DMS 273 (cell line): ENCODE data around the gene NCDN.

ENCODE experiments used
- DNase-seq: peaks from one replicate; lab custom pipeline; 2025; ENCODE audit not compliant: unreplicated experiment; lab: John Stamatoyannopoulos, UW

Gene NCDN

DNA sequence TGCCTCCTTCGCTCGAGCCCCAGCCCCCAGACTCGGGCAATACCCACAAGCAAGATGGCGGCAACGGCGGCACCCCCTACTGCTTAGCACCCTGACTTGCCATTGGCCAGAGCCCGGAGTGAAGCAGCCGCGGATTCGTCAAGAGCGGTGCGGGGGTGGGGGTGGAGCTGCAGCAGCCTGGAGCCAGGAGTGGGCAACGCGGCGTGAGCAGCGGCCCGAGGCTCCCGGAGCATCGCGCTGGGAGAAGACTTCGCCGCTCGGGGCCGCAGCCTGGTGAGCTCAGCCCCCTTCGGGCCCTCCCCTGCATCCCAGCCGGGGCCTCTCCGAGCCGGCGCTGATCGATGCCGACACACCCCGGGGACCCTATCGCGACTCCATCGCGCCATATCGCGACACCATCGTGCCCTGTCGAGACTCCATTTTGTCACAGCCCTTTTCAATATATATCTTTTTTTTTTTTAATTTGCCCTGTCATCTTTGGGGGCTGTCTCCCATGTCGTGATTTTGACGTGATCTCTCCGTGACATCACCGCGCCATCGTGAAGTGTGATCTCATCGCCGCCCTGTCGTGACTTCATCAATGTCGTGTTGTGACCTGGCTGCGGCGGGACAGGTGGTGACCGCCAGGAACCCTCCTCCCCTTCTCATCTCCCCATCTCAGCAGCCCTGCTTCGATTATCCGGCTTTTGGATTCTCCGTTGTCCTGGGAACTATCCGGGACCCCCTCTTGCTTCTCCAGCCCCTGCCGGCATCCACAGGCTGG, at the start of gene NCDN:
Gene NCDN, plus strand, starts transcription at position 189 of the 763 bp plus-strand sequence. Its CDS starts 392 bp downstream, at position 581.
- peak; percentile 98 for DNase-seq

DNA sequence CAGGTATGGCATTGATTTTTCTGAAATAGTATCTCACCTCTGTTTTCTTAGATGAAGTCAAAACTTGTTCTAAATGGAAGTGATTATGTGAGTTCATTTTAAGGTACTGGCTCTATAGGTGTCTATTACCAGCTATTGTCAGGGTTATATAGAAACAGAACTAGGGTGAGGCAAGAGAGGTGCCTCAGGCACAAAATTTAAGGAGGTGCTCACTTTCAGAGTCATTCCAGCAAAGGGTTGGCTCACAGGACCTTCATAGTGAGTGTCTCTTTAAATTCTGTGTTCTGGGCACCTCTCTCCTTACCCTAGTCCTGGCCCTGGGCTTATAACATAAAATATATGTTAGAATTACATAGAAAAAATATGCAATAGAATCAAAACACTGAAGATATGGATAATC, 49.7 kb upstream of the NCDN start:
- no peak for DNase-seq

- DNase-seq: no peak
These were observed 48.0 kb upstream of the NCDN start for GRCh38 chr1:35509558-35509957.

GRCh38 chr1:35511305-35511704, 46.3 kb upstream of the NCDN start:
- no peak for DNase-seq

GRCh38 chr1:35518183-35518582, 39.4 kb upstream of the NCDN start:
- no peak for DNase-seq

- DNase-seq: no peak
These were observed 38.2 kb upstream of the NCDN start for GRCh38 chr1:35519432-35519831.

GRCh38 chr1:35524106-35524505, 33.5 kb upstream of the NCDN start:
- no peak for DNase-seq

DNA sequence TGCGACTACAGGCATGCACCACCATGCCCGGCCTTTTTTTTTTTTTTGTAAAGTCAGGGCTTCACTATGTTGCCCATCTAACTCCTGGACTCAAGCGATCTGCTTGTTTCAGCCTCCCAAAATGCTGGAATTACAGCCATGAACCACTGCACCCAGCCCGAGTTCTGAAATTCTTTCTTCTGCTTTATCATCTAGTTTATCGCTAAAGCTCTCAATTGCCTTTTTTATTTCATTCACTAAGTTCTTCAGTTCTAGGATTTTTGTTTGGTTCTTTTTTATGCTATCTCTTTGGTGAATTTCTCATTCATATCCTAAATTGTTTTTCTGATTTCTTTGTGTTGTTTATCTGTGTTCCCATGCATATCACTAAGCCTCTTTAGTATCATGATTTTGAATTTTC, 27.4 kb upstream of the NCDN start:
- DNase-seq: peak; percentile 7

DNA sequence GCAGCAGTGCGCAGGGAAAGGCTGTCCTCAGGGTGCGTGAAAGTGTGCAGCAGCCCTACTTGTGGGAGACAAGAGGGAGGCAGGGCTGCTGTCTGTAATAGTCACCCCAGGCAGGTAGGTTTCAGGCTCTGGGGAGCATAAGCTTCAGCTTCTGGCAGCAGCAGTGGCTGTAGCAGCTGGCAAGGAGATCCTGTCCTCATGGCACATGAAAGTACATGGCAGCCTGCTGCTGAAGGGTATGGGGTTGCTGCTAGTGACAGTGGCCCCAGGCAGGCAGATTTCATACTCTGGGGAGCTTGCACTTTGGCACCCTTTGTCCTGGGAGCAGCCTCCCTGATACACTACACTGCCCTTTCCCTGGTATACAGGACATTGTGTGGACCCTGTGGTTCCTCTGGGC, 26.7 kb upstream of the NCDN start:
- no peak for DNase-seq

DNA sequence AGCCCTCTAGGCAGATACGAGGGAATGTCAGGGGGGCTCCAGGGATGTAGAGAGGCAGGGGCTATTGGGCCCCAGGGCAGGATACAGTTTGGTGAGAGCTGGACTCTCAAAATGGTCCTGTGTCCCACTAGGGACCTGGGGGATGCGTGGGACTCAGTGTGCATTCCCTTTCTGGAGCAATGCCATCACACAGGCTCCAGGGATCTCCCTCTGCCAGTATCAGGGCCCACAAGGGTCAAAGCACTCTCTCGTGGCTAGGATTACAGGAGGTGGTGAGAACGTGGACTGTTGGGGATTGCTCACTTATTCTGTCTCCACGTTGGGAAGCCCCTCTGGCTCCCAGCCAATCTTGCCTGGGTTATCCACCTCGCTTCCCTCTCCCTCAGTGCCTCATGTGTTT, 26.2 kb upstream of the NCDN start:
- DNase-seq: no peak

DNA sequence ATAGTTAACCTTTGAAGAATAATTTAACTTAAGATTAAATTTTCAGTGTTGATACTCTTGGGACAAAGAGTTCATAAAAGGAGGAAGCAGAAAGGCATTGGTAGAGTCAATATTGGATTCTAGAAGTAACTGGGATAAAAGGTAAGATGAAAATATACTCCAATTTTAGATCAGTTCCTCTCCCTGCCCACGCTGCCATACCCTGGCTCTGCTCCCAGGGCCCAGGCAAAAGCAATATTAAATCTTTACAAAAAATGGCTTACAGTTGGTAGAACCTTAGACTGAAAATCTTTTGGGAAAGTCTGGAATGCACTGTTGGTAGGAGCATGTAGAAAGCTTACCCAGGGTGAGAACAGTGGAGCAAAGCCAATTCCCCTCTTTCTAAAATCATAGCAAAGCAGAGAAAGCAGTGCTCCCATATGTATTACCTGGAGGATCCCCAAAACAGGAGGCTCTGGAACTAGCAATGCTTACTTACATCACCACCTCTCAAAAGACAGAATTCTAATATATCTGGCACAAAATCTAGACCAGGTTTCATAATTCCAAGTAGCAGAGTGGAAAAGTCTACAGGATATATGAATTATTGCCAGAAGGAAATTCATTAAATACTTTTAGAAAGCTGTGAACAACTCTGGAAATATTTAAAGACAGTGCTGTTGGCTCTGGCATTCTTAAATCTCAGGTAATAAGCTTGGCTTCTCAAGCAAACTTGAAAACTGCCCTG, 24.9 kb upstream of the NCDN start:
- DNase-seq: no peak

GRCh38 chr1:35533586-35533985, 24.0 kb upstream of the NCDN start:
- DNase-seq: peak; percentile 55

- no peak for DNase-seq
These were observed 22.4 kb upstream of the NCDN start for GRCh38 chr1:35535243-35535642.

- no peak for DNase-seq
These were observed 20.9 kb upstream of the NCDN start for GRCh38 chr1:35536556-35537162.

- no peak for DNase-seq
These were observed 19.8 kb upstream of the NCDN start for GRCh38 chr1:35537806-35538205.

DNA sequence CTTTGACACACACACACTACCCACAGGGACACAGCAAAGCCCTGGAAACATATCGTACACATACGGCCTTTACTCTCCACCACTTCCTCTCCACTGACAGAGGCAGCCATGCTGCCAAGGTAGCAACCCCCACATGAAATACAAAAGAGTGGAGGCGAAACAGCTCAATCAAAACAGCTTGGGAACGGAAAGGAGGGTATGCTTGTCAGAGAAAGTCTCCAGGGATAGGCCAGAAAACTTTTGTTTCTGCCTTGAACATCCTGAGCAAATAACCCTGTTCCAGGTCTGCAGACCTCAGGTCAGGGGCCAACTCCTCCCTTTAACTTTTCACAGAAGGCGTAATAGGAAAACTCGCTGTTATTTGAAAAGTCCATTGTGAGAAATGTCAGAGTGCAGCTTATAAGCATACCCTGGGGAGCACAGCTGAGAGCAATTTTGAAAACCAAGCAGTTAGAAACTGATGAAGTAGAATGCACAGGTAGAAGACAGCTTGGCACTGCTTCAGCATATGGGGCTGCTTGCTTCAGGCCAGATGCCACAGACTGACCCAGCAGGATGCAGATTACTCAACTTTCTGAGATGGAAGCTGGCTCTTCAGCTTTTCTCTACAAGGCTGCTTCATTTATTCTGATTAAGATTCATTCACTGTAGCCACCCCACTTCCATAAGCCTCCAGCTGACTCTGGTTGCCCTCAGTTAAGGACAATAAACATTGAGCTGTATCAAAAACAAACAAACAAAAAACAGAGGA, 18.4 kb upstream of the NCDN start:
- DNase-seq: peak; percentile 85

DNA sequence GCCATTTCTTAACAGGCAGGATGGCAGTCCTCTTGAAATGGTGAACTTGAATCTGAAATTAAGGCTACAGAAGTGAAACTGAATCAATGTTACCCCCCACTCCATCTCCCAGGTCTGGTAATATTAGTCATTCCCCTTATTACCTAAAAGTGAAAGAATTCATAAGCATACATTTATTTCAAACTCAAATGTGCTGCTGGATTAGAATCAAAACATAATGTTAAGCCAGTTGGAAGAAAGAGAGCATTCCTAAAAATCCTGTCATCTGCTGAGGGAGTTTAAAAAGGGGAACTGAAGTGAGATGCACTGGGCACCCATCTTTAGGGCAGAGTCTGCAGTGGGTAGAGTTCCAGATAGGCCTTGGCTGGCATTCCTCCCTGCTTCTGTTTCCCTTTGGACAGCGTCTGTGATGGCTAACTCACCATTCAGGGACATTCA, 17.8 kb upstream of the NCDN start:
- peak; percentile 28 for DNase-seq

- DNase-seq: peak; percentile 87
These were observed 12.6 kb upstream of the NCDN start for GRCh38 chr1:35544976-35545375.

DNA sequence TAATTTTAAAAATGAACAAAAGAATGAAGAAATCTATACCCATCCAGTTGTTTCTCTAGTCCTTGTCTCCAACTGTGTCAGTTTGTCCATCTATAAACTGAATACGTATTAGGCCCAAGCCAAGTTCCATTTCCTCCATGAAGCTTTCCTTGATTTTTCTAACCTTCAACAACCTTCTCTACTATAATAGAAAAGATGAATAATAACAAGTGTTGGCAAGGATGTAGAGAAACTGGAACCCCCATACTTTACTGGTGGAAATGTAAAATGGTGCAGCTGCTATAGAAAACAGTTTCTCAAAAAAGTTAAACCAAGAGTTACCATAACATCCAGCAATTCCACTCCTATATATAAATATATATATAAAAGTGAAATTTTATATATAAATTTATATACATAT, 11.0 kb upstream of the NCDN start:
- DNase-seq: no peak

DNA sequence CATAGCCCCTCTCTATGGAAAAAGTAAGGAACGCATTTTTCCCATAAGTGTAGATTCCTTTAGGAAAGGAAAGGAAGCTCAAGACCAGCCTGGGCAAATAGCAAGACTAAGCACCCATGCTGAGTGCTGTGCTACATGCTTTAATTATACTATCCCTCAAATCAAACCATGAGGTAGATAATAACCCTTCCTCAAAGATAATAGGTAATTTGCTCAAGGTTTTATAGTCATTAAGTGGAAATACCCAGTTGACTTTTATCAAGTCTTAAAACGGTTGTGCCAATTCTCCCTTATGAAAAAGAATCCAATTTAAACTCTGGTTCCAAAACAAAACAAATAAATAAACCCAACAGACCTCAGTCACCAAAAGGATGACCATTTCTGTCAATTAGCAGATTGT, 3.7 kb upstream of the NCDN start:
- DNase-seq: no peak
